IPS DF 4.7 (cell line): ENCODE results near the gene EVC.
"Not testable (repeated sequence)": the region's sequence is repeated elsewhere in the genome, so short reads cannot be mapped to it uniquely, and the experiment has no call there.

Experiments used
- DNase-seq: peaks from one replicate; pipeline ENCODE4 v3.0.0-alpha.2; 2013; ENCODE audit warnings: low spot score; ENCODE audit errors: extremely low read depth

Gene EVC

DNA sequence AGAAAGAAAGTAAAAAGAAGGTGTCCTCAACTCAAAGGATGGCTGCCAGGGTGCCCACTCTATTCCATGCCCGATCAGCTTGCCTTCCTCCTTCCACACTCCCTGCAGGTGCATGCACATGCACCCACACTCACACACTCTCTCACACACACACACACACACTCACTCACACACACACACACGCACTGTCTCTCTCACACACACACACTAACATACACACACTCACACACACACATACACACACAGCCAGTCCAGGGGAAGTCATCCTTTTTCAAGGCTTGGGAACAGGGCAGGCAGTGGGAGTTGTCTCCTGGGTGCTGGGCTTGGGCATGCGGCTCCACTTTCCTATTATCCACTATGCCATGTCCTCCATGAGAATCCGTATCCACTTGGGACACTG is 131.5 kb downstream of the EVC start:
- no peak for DNase-seq

DNA sequence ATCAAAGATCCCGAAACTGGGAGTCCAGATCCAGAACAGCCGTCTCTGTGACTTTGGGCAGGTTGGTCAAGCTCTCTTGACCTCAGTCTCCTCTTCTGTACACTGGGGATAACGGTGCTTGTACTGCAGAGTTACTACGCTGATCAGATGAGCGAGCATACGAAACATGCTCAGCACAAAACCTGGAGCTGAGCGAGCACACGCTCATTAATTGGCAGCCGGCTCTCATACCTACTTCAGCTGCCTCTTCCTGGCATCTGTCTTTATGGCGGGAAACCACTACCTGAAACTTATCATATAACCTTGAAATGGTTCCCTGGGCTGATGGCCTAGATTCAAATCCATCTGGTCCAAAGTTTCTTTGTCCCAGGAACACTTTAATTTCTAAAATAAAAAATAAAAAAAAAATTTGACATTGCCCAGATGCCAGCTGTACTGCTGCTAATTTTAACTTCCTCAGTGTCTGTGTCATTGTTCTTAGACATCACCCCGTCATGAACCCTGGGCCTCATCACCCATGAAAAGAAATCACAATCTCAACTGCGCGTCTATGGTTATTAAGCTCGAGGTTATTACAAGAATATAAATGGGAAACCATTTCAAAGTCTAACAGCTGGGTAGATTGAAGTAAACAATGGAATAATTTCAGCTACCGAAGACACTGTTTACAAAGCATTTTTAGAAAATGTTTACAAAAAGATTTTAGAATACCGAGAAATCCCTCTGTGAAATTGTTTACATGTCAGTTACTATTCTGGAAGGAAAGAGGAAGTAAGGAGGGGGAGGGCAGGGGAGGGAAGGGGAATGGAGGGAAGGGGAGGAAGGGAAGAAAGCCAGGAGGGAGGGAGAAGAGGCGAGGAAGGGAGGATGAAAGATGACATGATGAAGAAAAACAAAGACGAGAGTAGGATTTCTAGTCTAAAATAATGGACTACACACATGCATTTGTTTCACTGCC is 132.9 kb downstream of the EVC start:
- DNase-seq, result no peak

DNA sequence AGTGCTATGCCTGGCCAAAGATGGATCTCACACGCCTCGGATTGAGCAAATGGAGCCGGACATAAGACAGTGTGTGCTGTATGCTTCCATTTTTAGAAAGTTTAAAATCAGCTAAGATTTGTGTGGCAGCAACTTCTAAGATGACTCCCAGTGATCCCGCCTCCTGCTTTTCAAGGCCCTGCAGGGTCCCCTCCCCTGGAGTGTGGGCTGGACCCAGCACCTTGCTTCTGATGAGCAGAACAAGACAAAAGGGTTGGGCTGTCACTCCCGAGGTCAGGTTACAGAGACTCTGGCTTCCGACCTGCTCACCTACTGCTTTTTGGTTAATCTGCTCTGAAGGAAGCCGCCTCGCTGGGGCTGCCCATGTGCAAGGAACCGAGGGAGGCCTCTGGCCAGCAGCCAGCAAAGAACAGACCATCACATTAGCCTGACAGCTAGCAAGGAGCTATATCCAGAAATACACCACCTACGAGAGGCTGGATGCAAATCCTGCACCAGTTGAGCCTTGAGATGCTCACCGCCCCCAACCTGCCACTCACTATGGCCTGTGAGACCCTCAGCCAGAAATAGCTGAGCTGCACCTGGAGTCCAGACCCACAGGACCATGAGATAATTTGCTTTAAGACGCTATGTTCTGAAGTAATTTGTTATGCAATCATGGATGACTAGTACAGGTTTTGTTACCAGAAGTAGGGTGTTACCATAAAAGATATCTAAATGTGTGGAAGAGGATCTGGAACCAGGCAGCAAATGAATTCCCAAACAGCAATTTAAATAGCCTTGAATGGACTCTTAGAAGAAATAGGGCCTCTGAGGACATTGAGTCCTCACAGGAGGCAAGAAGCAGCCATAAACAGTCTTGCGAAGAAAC is 134.3 kb downstream of the EVC start:
- no peak for DNase-seq

DNA sequence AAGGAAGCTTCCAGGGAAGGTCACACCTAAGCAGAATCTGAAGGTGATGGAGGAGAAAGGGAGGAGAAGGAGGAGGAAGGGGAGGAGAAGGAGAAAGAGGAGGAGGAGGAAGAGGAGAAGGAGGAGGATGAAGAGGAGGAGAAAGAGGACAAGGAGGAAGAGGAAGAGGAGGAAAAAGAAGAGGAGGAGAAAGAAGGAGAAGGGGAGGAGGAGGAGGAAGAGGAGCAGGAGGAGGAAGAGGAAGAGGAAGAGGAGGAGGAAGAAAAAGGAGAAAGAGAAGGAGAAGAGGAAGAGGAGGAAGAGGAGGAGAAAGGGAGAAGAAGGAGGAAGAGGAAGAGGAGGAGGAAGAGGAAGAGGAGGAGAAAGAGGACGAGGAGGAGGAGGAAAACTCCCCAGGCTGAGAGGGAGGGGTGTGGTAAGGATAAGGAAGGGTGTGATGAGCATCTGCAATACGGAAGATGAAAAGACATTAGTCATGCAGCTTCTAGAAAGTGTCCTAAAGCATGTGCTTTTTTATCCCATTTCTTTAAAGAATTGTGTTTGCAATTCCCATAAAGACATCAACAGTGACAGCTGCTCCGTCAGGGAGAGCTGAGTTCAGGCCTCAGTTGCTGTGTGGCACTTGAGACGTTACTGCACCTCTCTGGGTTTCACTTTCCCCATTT is 140.8 kb downstream of the EVC start:
- no peak for DNase-seq

DNA sequence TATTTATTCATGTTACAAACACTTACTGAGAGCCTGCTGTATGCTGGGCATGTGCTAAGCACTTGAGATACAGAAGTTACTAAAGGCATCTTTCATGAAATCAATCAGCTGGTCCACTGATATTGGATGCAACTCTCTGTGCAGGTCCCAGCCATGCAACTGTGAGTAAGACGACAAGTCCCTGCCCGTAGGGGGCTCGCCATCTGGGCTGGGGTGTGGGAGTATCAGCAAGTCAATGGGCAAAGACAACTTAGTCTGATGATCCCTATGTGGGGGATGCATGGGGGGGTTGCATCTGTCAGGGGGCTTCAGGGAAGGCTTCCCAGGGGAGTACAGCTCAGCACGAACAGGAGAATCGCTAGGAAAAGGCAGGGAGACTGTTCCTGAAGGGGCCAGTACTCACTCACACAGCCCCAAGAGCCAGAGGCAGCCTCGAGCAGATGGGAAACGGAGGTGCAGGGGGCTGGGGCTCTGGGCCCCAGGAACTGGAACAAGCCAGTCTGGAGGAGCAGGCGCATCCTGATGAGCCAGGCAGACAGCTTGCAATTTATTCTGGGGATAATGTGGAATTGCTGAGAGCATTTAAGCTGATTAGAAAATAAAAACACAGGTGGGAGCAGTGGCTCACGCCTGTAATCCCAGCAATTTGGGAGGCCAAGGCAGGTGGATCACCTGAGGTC is 141.7 kb downstream of the EVC start:
- DNase-seq, result no peak

DNA sequence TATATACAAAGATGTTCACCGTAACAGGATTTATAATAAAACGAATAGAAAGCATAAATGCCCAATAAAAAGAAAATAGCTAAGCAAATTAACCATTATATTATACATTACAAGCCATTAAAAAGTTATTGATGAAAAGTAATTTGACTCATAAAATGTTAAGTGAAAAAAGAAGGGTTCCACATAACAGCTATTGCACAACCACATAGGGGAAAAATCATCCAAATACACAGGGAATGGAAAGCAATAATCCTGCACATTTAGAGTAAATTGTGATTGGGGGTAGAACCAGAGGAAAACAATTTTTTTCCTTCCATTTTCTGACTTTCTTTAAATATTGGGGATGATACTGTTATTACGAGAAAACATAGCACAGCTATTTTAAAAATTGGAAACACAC is 143.9 kb downstream of the EVC start:
- DNase-seq, result no peak

DNA sequence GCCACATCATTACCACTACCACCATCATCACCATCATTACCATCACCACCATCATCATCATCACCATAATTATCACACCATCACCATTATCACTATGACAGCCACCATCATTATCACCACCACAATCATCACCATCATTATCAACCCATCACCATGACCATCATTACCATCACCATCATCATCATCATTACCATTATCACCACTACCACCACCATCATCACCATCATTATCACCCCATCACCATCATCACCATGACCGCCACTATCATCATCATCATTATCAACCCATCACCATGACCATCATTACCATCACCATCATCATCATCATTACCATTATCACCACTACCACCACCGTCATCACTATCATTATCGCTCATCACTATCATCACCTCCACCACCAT is 145.4 kb downstream of the EVC start:
- DNase-seq, result not testable (repeated sequence)

DNA sequence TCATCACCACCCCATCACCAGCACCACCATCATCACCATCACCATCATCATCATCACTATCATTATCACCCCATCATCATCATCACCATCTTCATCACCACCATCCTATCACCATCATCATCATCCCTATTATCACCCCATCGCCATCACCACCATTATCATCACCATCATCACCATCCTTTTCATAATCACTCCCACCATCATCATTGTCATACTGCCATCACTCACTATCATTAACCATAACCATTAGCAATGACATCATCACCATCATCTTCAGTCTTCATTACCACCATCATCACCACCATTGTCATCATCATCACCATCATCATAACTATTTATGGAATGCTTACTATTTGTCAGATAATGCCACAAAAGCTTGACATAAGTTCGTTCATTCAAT is 146.2 kb downstream of the EVC start:
- DNase-seq, result no peak

DNA sequence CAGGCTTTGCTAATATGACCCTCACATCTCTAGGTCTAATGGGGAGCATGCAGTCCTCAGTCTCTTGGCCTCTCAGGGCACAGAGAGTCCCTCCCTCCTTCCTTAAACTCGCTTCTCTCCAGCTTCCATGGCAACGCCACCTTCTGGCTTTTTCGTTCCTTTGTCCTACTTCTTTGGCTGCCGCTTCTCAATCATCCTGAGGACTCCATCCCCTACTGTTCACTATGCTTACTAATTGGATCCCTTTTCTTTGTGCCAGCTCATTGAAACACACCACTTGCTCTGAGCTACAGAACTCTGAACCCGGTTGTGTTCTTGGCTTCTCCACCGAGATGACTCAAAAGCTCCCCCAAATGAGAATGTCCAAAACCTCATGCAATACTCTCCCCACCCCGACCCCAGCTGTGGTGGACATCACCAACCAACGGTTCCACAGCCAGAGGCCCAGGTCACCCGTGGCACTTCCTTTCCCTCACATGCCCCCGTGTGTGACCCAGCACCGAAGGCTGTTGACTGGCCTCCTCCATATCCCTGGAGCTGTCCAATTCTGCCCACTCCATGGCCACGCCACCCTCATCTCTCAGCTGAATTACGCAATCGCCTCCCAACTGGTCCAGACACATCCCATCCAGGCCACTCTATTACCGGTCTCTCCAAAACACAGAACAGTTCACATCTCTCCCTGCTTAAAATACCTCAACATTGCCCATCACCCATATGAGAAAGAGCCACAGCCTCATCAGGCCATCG is 147.2 kb downstream of the EVC start:
- DNase-seq, result no peak

DNA sequence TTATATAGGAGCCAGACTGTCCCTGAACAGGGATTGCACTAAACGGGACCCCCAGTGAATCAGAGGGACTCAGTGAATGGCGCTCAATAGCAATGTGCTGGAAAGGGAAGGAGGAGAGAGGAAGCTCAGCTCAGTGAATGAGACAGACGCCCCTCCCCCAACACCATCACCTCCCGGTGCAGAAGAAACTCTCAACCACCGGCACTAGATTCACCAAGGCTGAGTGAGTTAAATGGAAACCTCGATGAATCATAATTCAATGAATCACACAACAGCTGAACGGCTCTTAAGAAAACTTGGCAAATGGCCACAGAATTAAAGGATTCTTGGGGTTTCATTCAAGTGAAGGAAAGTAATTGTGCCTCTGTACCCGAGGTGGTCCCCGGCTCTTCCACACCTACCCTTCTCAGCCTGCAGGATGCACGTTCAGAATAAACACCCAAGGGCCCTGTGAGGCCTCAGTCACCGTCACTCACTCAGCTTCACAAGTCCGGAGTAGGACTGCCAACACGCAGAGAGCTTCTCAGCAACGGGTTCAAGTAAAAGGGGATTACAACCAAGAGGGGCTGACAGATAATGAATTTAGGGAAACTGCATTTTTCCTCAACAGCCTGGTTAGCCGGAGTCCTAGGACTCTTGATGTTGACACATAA is 152.6 kb downstream of the EVC start:
- no peak for DNase-seq
